ENCODE results near the gene RCL1. TPM values are rescaled to one million over a fixed set of nuclear protein-coding genes. Genes with fewer than 3 reads are reported as not detected.
A peak's percentile ranks its signal among the peaks of the same experiment; 100 is the strongest.

Gene RCL1
- total RNA-seq, 4 donors from 2014 or later, result 15.6 to 29.3 (median 18.3) TPM

GRCh38 chr9:4886698-4887097 lies 94.0 kb downstream of the RCL1 start:
- intact Hi-C loops (cut with DNase I), result no loop called here
- peak; percentile 37 to 46 for DNase-seq
- 35 to 39% methylated on average over 6 of the region's 6 CpGs for WGBS, 2 donors

DNA sequence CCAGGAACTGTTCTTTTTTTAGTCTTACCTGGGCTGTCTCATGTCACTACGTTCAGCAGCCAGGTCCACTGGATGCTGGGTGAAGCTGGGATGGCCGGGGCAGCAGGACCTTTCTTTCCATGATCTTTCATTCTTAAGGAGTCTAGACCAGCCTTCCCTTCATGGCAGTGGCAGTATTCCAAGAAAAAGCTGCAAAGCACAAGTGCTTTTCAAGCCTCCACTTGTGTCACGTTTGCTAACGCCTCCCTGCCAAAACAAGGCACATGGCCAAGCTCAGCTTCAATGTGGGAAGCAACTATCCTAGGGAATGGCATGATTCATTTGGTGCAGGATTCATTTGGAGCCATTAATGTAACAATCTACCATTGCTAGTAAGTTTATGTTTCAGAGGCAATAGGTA lies 94.8 kb downstream of the RCL1 start:
- H3K4me3 ChIP-seq (replicated peaks in 1 of 3), result no peak overlapping the region
- no peaks in the 10 kb centered on the region for H3K27me3 ChIP-seq
- no peaks in the 10 kb centered on the region for H3K9me3 ChIP-seq
- peaks cover 8 to 15% of the 10 kb centered on the region in 2 donors for H3K4me1 ChIP-seq
- WGBS, 2 donors, result 8 to 21% methylated on average over 4 of the region's 4 CpGs
- TF ChIP-seq, protein P1, sequence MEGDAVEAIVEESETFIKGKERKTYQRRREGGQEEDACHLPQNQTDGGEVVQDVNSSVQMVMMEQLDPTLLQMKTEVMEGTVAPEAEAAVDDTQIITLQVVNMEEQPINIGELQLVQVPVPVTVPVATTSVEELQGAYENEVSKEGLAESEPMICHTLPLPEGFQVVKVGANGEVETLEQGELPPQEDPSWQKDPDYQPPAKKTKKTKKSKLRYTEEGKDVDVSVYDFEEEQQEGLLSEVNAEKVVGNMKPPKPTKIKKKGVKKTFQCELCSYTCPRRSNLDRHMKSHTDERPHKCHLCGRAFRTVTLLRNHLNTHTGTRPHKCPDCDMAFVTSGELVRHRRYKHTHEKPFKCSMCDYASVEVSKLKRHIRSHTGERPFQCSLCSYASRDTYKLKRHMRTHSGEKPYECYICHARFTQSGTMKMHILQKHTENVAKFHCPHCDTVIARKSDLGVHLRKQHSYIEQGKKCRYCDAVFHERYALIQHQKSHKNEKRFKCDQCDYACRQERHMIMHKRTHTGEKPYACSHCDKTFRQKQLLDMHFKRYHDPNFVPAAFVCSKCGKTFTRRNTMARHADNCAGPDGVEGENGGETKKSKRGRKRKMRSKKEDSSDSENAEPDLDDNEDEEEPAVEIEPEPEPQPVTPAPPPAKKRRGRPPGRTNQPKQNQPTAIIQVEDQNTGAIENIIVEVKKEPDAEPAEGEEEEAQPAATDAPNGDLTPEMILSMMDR (IDR thresholded peaks at IDR 0.05), result no peak
- H3K36me3 ChIP-seq, result no peaks in the 10 kb centered on the region
- H3K27ac ChIP-seq, result no peak overlapping the region
- intact Hi-C loops (cut with DNase I), result no loop called here
- peak; percentile 83 to 84 for DNase-seq

More at GRCh38 chr9:4886698-4887097, 94.0 kb downstream of the RCL1 start:
- TF ChIP-seq, protein P1 (IDR thresholded peaks at IDR 0.05), result no peak
- no peak for TF ChIP-seq POLR2A (IDR thresholded peaks at IDR 0.05)
- H3K9me3 ChIP-seq, result no peaks in the 10 kb centered on the region
- no peak overlapping the region for H3K4me3 ChIP-seq (replicated peaks in 1 of 3)
- H3K27ac ChIP-seq, result no peak overlapping the region
- peaks cover 8 to 15% of the 10 kb centered on the region in 2 donors for H3K4me1 ChIP-seq
- no peaks in the 10 kb centered on the region for H3K27me3 ChIP-seq
- no peaks in the 10 kb centered on the region for H3K36me3 ChIP-seq

- H3K36me3 ChIP-seq, result no peaks in the 10 kb centered on the region
- intact Hi-C loops (cut with DNase I), result no loop called here
- no peak overlapping the region for H3K27ac ChIP-seq
- H3K27me3 ChIP-seq, result no peaks in the 10 kb centered on the region
- H3K4me3 ChIP-seq (replicated peaks in 1 of 3), result no peak overlapping the region
- peaks cover 8 to 15% of the 10 kb centered on the region in 2 donors for H3K4me1 ChIP-seq
- no peaks in the 10 kb centered on the region for H3K9me3 ChIP-seq
- DNase-seq, result no peak
- 81 to 93% methylated on average over 3 of the region's 3 CpGs for WGBS, 2 donors
- no peak for TF ChIP-seq POLR2A (IDR thresholded peaks at IDR 0.05)
- TF ChIP-seq, protein P1 (IDR thresholded peaks at IDR 0.05), result no peak
These were observed 97.5 kb downstream of the RCL1 start for GRCh38 chr9:4890242-4890641.

- intact Hi-C loops (cut with DNase I), result no loop called here
- whole genome bisulfite sequencing, 2 donors, result 45 to 49% methylated on average over 2 of the region's 2 CpGs
- Histone ChIP-seq H3K27me3 (no peaks in the 10 kb centered on the region), H3K4me1 (peaks cover 8 to 15% of the 10 kb centered on the region in 2 donors), H3K4me3 (replicated peaks in 1 of 3) (no peak overlapping the region), H3K9me3 (no peaks in the 10 kb centered on the region), H3K36me3 (no peaks in the 10 kb centered on the region), H3K27ac (no peak overlapping the region)
- DNase-seq, result no peak
- TF ChIP-seq, protein P1 (IDR thresholded peaks at IDR 0.05), result no peak
- no peak for TF ChIP-seq POLR2A (IDR thresholded peaks at IDR 0.05)
These were observed 98.2 kb downstream of the RCL1 start for GRCh38 chr9:4890929-4891328.

DNA sequence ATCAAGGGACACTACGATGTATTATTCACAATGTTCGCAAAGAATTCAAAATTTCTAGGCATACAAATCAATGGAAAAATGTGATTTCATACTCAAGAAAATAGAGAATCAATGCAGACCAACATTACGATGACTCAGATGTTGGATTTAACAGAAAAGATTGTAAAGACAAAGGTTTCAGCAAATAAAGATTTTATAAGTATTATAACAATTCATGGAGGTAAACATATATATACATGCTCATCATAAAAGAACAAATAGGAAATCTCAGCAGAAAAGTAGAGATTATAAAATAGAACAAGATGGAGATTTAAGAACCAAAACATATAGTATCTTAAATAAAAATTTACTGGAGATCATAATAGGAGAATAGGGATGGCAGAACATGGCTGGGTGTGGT lies 98.9 kb downstream of the RCL1 start:
- intact Hi-C loops (cut with DNase I), result no loop called here
- no peaks in the 10 kb centered on the region for H3K9me3 ChIP-seq
- 96% methylated on average over 3 of the region's 3 CpGs for WGBS, 2 donors

More for the DNA sequence above, 98.9 kb downstream of the RCL1 start:
- no peak overlapping the region for H3K27ac ChIP-seq
- no peaks in the 10 kb centered on the region for H3K36me3 ChIP-seq
- DNase-seq, result no peak
- no peak overlapping the region for H3K4me3 ChIP-seq (replicated peaks in 1 of 3)
- TF ChIP-seq, protein P1 (IDR thresholded peaks at IDR 0.05), result no peak
- TF ChIP-seq POLR2A (IDR thresholded peaks at IDR 0.05), result no peak
- peaks cover 4 to 12% of the 10 kb centered on the region in 2 donors for H3K4me1 ChIP-seq
- H3K27me3 ChIP-seq, result no peaks in the 10 kb centered on the region

Data from thyroid gland (tissue), 4 donors.